ENCODE measurements around the gene APOD. TPM values are rescaled to one million over a fixed set of nuclear protein-coding genes. Genes with fewer than 3 reads are reported as not detected.

Gene APOD
- total RNA-seq, 1 experiment from 2014 or later: 0.48 TPM

DNA sequence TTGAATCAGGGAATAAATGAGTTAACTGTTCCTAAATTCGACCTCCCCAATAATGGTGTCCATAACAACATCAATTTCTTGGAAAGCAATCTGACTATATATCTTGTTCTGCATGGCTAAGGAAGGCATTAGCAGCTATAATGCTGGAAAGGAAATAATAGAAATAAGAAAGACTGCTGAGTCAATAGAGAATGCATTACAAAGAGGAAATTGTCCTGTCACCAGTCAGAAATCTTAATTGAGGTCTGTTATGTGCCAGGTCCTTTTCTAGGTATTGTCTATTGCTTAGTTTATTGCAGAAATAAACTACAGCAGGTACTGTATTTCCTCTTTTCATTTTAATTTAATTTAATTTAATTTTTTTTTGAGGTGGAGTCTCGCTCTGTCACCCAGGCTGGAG lies 34.8 kb downstream of the APOD start:
- H3K4me1 ChIP-seq (replicated peaks; ENCODE audit: insufficient read depth): peaks cover 33% of the 10 kb centered on the region
- TF ChIP-seq, protein P1, sequence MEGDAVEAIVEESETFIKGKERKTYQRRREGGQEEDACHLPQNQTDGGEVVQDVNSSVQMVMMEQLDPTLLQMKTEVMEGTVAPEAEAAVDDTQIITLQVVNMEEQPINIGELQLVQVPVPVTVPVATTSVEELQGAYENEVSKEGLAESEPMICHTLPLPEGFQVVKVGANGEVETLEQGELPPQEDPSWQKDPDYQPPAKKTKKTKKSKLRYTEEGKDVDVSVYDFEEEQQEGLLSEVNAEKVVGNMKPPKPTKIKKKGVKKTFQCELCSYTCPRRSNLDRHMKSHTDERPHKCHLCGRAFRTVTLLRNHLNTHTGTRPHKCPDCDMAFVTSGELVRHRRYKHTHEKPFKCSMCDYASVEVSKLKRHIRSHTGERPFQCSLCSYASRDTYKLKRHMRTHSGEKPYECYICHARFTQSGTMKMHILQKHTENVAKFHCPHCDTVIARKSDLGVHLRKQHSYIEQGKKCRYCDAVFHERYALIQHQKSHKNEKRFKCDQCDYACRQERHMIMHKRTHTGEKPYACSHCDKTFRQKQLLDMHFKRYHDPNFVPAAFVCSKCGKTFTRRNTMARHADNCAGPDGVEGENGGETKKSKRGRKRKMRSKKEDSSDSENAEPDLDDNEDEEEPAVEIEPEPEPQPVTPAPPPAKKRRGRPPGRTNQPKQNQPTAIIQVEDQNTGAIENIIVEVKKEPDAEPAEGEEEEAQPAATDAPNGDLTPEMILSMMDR (conservative IDR thresholded peaks at IDR 0.05): no peak
- TF ChIP-seq EZH2 (IDR thresholded peaks at IDR 0.05; ENCODE audit: low read depth): no peak
- no TSS peak for BruUV-seq (replicated peaks)
- H2AFZ ChIP-seq: no peak overlapping the region
- H3F3A ChIP-seq (ENCODE audit: insufficient read depth, low read depth): peaks cover 23% of the 10 kb centered on the region; the same call in 1 of the 2 replicates
- CTCF ChIA-PET: interaction anchor here (0.6 to 1.2 kb wide), 2 partner anchors 278 to 311 kb away, joined by 3 to 4 read pairs; partner anchors contain the start of gene XXYLT1
- H3K4me3 ChIP-seq: no peak overlapping the region
- intact Hi-C loops (cut with micrococcal nuclease; ENCODE audit: unreplicated experiment): no loop called here
- POLR2A ChIA-PET (ENCODE audit: unreplicated experiment): interaction anchor here (0.6 kb wide), 1 partner anchor 302 kb away, joined by 3 read pairs; no protein-coding TSS in a partner anchor
- H3K27ac ChIP-seq: no peak overlapping the region
- H3K27me3 ChIP-seq (ENCODE audit: insufficient read depth, low read depth): no peaks in the 10 kb centered on the region
- H3K9me2 ChIP-seq (ENCODE audit: insufficient read depth): no peaks in the 10 kb centered on the region
- DNase-seq: no peak
- H3K4me2 ChIP-seq: no peak overlapping the region
- no peaks in the 10 kb centered on the region for H3K79me2 ChIP-seq (ENCODE audit: low read depth)
- H4K20me1 ChIP-seq (ENCODE audit: insufficient read depth): no peaks in the 10 kb centered on the region
- no peaks in the 10 kb centered on the region for H3K9me3 ChIP-seq (ENCODE audit: insufficient read depth, low read depth)
- H3K36me3 ChIP-seq (ENCODE audit: low read depth): no peaks in the 10 kb centered on the region

DNA sequence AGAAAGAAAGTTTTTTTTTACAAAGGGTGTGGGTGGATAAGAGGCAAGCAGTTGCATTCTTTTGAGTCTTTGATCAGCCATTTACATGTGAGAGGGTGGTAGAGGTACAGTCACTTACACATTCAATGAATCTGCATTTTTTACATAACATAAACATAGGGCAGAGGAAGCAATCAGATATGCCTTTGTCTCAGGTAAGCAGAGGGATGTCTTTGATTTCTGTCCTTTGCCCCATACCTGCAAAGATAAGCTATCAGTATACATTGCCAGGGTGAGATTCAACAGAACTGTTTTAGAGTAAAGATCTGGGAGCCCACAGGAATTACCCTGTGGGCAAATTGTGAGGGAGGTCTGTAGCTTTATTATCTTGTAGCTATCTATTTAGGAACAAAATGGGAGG lies 35.2 kb downstream of the APOD start:
- H3K4me1 ChIP-seq (replicated peaks; ENCODE audit: insufficient read depth): peaks cover 34% of the 10 kb centered on the region
- BruUV-seq (replicated peaks): no TSS peak
- ChIA-PET POLR2A (ENCODE audit: unreplicated experiment) (interaction anchor here (0.6 kb wide), 2 partner anchors 173 to 302 kb away, joined by 3 to 12 read pairs; no protein-coding TSS in a partner anchor), CTCF (interaction anchor here (0.6 to 1.2 kb wide), 2 partner anchors 277 to 311 kb away, joined by 3 to 4 read pairs; partner anchors contain the start of gene XXYLT1)
- H3K9me2 ChIP-seq (ENCODE audit: insufficient read depth): no peaks in the 10 kb centered on the region
- intact Hi-C loops (cut with micrococcal nuclease; ENCODE audit: unreplicated experiment): no loop called here
- TF ChIP-seq EZH2 (IDR thresholded peaks at IDR 0.05; ENCODE audit: low read depth): no peak
- TF ChIP-seq, protein P1 (conservative IDR thresholded peaks at IDR 0.05): no peak
- no peaks in the 10 kb centered on the region for H3K27me3 ChIP-seq (ENCODE audit: insufficient read depth, low read depth)
- H2AFZ ChIP-seq: no peak overlapping the region
- H3K4me2 ChIP-seq: peak overlapping the region; percentile 5
- H3K79me2 ChIP-seq (ENCODE audit: low read depth): no peaks in the 10 kb centered on the region
- no peaks in the 10 kb centered on the region for H3K36me3 ChIP-seq (ENCODE audit: low read depth)
- H3F3A ChIP-seq (ENCODE audit: insufficient read depth, low read depth): peaks cover 23% of the 10 kb centered on the region; the same call in 1 of the 2 replicates
- H4K20me1 ChIP-seq (ENCODE audit: insufficient read depth): no peaks in the 10 kb centered on the region
- H3K9me3 ChIP-seq (ENCODE audit: insufficient read depth, low read depth): no peaks in the 10 kb centered on the region
- DNase-seq: peak in 1 of 2 experiments; percentile 55
- H3K27ac ChIP-seq: no peak overlapping the region
- no peak overlapping the region for H3K4me3 ChIP-seq

DNA sequence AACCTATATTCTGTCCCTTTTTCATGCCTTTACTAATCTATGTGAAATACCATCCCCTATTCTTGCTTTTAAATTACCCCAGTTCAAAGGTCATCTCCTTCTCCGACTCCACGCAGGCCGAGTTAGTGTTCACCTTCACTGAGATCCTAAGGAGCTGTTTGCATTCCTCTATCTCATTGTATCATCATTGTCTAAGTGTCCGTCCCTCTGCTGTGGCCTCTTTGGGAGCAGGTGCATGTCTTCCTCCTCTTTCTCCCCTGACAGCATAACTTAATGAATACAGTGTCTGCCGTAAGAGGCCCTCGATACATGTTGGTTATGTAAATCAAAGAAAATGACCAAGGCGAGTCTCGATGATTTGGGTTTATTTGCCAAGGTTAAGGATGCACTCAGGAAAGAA lies 35.7 kb downstream of the APOD start:
- Histone ChIP-seq H3K27ac (no peak overlapping the region), H2AFZ (no peak overlapping the region), H4K20me1 (ENCODE audit: insufficient read depth) (no peaks in the 10 kb centered on the region), H3F3A (ENCODE audit: insufficient read depth, low read depth) (peaks cover 23% of the 10 kb centered on the region; the same call in 1 of the 2 replicates), H3K79me2 (ENCODE audit: low read depth) (no peaks in the 10 kb centered on the region), H3K4me2 (peak overlapping the region; percentile 5; the same call in 1 of the 2 replicates), H3K4me3 (no peak overlapping the region), H3K9me3 (ENCODE audit: insufficient read depth, low read depth) (no peaks in the 10 kb centered on the region), H3K4me1 (replicated peaks; ENCODE audit: insufficient read depth) (peaks cover 32% of the 10 kb centered on the region), H3K9me2 (ENCODE audit: insufficient read depth) (no peaks in the 10 kb centered on the region), H3K36me3 (ENCODE audit: low read depth) (no peaks in the 10 kb centered on the region), H3K27me3 (ENCODE audit: insufficient read depth, low read depth) (no peaks in the 10 kb centered on the region)
- peak in 1 of 2 experiments; percentile 24 for DNase-seq
- intact Hi-C loops (cut with micrococcal nuclease; ENCODE audit: unreplicated experiment): no loop called here
- no TSS peak for BruUV-seq (replicated peaks)
- TF ChIP-seq, protein P1 (conservative IDR thresholded peaks at IDR 0.05): no peak
- TF ChIP-seq EZH2 (IDR thresholded peaks at IDR 0.05; ENCODE audit: low read depth): no peak
- CTCF ChIA-PET: interaction anchor here (1.2 kb wide), 1 partner anchor 277 kb away, joined by 4 read pairs; the partner anchor contains the start of gene XXYLT1
- POLR2A ChIA-PET (ENCODE audit: unreplicated experiment): interaction anchor here (0.6 kb wide), 1 partner anchor 173 kb away, joined by 12 read pairs; no protein-coding TSS in a partner anchor

Measured in PC-9 (cell line).